Glomerular visceral epithelial cell (primary cell): ENCODE data around the gene PSMA1.
A peak's percentile ranks its signal among the peaks of the same experiment; 100 is the strongest.

Experiments used
- DNase-seq: peaks from one replicate; pipeline ENCODE4 v3.0.0-alpha.2; 2016; ENCODE audit errors: extremely low spot score

Gene PSMA1

DNA sequence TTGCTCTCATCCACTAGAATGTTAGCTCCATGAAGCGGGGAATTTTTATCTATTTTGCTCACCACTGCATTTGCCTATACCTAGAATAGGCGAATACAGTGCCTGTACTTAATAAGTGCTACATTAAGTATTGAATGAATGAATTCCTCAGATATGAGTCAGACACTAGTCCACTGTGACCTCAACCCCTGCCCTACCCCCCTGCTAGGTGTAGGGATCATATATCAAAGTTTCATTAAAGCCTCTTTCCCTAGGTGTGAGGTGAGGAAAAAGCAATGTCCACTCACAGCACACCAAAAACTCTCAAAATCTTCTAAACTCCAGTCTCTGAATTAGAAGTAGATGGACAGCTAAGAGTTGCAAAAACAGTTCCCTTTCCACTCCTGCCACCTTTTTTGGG is 9.8 kb upstream of the PSMA1 start:
- DNase-seq, result peak; percentile 31

DNA sequence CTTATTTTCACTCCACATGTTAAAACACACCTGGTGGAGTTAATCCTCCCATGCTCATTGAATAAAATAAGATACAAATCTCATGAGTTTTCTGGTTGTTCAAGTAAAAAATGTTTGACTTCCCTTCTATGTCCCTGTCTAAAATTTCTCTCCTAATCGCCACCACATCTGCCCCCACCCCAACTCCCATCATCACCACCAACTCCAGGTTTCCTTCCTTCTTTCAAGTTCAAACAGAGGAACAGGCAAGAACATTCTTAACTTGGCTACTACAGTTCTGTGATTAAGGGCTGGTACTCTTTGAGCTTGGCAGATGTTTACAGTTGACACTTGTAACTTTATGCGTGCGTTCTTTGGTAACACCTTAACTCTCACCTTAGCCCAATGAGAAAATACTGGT is 9.1 kb upstream of the PSMA1 start:
- DNase-seq, result no peak

DNA sequence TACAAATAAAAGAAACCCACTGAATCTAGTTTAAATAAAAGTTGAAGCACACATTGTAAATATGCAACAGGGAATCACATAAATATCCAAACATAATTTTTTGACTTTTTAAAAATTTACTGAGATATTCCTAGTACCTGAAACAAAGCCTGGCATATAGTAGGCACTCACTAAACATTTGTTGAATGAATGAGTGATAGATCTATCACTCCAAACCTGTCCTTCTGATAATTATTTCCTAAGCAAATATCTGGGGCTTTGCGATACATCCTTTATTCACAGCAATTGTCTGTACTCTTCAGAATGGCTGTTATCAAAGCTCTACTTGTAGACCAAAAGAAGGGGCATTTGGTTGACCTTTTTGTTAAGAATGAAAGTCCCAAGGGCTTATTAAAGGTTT is 2.6 kb upstream of the PSMA1 start:
- no peak for DNase-seq

DNA sequence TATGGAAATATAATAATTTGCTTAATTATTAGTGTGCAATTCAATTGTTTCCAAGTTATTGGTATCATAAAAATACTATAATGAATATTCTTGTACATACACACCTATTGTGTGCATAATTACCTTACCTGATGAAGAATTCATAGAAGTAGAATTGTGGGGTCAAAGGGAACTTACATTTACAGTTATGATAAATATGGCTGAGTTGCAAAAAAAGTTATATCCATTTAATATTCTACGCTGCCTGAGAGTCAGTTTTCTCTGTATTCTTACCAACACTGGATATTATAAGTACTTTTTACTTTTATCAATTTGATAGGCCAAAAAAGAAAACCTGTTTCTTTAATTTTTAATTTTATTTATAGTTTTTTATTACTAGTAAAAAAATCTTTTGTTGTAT is 2.1 kb upstream of the PSMA1 start:
- DNase-seq, result no peak

DNA sequence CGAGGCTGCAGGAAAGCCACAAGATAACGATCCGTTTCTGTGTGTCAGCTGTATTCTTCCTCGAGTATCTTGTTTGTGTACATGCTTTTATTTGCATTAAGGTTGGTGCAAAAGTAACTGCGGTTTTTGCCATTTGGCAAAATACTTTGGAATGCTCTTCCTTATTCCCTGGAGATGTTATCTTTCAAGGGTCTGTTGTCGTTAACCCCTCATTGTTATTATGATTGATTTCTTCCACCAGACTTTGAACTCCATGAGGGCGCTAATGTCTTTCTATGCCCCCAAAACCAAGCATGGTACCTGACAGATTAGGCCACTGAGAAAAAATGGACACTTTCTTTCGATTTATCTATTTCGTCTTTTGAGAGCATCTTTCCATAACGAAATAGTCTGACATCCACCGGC is 563 bp upstream of the PSMA1 start:
- DNase-seq, result no peak

DNA sequence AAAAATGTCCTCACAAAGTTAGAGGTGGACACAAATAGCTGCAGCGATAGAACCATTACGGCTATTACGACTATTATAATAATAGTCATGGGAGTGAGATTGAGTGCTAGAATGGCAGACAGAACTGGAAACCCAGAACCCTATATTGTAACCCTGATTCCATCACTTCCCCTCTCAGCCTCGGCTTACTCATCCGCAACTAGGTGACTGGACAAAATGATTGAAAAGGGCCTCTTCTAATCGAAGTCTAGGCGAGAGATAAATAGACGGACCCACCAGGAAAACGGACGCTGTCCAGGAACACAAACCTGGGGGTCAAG is 629 bp downstream of the PSMA1 start:
- DNase-seq, result no peak

DNA sequence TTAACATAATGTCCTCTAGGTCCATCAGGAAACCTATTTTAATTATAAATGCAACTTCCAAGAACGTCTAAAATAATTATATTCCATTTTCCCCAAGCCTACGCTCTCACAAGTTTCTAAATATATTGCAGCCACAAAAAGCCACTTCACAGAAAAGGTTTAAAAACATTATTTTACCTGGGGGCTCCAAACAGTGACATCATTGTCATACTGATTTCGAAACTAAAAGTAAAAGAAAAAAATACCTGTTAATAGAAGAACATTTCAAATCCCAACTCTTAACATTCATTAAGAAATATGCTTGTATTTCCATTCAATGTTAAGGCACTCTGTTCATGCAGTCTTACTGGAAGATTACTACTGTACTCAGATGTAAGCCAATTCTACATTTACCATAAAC is 1.4 kb downstream of the PSMA1 start:
- no peak for DNase-seq

DNA sequence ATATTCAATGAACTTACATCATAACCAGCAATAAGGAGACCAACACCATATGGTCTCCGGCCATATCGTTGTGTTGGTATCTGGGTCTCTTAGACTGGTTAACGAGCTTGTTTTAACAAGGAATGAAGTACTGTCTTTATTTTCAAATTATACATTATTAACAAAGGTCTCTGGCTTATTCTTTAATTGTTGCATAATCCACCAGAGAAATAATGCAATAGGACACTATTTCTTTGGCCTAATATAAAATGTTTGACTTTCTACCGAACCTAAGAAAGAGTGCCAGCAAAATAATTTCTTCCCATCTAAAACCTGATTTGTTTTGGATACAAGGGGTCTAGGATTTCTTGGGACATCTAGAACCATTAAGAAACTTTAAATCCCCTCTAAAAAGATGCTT is 6.4 kb downstream of the PSMA1 start:
- no peak for DNase-seq

DNA sequence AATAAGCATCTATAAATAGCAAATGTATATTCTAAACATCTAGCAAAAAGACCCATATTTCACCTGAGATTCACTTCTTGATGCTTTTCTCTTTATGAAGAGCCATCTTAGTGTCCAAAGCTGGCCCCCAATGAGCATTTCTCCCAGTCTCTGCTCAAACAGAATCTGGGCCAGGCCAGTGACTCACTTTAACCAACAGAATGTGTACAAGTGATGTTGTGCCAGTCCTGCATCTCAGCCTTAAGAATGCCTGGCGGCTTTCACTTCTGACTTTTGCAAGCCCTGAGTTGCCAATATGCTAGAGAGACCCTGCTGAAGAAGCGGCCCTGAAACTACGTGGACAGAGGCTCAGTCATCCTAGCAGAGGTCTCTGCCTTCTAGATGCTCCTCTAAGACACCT is 13.7 kb downstream of the PSMA1 start:
- DNase-seq, result no peak

DNA sequence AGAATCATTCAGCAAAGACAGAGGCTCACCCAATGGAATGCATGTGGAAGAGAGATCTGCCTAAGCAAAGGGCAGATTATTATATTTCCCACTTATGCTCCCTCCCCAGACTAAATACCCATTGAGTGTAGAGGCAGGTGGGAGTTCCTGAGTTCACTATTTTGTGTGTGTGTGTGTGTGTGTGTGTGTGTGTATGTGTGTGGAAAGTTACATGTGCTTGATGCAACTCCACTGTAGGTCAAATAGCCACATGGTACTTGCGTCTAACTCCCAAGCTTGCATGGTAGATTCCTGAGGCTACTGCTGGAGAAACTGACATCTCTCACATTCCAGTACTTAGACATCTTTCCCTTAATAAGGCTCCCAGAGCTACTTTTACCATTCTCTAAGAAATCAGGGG is 17.2 kb downstream of the PSMA1 start:
- no peak for DNase-seq

DNA sequence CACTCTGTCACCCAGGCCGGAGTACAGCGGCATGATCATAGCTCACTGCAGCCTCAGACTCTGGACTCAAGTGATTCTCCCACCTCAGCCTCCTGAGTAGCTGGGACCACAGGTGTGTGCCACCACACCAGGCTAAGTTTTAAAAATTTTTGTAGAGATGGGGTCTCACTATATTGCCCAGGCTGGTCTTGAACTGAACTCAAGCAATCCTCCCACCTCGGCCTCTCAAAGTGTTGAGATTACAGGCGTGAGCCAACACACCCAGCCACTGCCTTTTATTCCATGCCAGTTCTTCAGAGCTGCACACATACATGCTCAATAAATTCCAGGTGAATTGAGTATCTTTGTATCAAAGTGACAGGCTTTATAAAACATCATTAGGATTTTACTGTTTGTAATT is 18.1 kb downstream of the PSMA1 start:
- DNase-seq, result no peak

DNA sequence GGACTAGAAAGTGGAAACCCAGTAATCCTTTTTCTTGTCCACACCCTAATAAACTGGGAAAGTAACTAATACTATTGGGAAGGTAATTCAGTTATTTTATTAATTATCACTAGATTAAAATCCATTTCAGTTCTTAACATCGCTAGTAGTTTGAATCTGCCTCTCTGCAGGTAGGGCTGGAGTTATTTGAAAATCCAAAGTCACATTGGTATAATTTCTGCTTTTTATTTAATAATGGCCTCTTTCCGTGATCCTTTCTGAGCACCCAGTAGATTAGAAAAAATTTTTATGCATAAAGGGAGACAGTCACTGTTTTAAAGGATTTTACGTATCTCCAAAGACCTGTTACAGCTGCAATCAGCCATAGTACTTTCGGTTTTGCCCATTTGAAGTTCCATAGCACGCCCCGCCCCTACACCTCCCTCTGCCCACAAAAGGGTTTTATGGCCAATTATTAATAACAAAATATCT is 20.0 kb downstream of the PSMA1 start:
- peak; percentile 59 for DNase-seq

DNA sequence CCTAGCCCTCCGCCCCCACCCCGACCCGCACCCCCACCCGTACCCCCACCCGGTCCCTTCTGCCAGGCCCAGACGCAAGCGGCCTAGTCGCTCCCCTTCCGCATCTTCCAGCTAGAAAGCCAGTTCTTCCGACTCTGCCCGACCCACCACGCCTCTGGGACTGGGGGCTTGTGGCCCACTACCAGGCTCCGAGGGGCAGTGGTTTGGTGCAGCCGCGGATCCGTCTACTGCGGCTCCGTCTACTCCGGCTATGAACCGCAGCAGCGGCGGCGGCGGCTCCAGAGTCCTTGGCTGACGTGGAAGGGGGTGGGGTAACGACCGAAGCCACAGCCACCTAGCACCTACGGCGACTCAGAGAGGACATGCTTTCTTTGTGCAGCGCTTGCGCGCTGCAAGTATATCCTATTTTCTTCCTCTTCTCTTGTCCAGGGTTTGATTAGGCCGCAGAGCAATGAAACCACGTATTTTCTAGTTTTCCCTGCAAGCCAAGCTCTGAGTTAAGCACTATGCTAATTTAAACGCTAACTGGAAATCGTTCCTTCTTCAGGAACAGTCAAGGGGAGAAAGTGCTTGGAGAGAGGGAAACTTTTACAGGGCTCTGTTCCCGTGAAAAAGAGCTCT is 20.5 kb downstream of the PSMA1 start, which contains the start of gene COPB1:
COPB1 (minus strand) TSS at position 252 of the 621 bp plus-strand sequence. CDS start 883 bp downstream, outside the sequence.
- DNase-seq, result peak; percentile 90

DNA sequence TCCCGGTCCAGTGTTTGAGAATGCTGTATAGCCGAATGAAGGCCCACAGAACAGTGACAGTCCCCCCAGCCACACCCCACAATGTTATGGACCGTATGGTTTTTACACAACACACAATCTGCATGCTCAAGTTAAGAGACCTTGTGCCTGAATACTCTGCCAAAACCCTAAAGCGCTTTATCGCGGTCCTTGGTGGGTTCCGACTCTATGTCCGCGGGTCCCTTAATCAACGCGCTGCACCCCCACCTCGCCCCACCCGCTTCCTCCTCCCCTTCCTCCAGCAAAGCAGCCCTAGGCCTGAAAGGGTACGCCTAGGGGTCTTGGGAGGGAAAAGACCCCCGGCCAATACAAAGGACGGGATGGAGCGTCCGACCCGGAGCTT is 21.0 kb downstream of the PSMA1 start:
- DNase-seq, result peak; percentile 16

DNA sequence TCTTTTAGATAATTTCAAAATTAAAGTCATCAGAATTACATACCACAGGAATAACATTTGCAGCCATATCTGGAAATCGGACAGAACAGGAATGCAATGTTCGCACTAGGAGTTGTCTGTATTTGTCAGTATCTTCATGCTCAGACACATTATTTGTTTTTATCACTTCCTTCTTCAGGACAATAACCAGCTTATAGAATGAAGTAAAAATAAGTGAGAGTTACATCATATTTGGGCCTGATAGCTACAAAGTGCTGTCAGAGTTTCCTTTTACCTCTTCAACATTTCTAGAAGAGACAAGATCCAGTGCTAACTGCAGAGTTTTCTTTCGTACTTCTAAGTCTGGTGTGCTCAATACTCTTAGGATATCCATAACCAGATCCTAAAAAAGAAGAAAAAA is 39.5 kb downstream of the PSMA1 start:
- no peak for DNase-seq

DNA sequence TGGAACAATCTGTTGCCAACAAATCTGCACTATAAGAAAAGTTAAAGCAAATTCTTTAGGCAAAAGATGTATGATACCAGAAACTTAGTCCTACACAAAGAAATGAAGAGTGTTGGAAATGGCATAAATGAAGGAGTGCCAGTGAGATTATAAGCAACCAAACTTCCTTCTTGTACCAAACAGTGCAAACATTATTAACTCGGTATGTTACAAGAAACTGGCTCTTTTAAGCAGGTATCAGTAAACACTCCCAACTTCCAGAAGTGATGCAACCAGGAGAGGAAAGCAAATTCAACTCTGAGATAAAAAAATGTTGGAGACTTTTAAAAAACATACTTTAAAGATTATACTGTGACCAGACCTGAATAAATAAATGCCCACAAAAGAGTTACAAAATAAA is 49.1 kb downstream of the PSMA1 start:
- DNase-seq, result no peak

DNA sequence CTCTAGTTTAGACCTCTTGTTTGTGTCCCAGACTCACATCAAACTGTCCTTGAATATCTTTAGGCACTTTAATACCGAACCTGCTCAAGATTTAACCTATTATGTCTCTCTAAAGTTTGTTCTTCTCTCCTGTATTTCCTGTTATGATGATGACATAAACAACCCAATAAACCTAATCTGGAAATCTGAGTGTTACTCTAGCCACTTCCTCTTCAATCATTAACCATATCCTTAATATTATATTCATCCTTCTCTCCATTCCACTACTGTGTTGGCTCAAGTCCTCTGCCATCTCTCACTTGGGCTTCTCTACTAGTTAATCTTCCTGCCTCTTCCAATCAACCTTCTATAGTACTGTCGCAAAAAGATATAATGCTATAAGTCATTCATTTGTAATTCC is 56.6 kb downstream of the PSMA1 start:
- no peak for DNase-seq

DNA sequence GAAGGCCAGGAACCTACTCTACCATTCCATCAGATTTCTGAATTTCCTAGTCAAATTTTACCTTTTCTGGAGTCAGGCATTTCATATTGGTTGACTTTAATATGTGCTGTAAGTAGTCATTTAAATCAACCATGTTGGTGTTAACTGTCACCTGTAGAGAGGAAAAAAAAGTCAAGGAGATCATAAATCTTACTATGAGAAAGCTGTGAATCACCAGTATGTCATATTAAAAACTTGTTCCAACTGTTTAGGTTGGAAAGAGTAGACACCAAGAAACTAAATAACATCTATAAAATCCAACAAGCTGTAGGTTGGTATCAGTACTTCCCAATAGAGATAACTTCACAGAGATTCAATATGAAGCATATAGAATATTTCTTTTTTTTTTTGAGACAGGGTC is 60.0 kb downstream of the PSMA1 start:
- DNase-seq, result no peak

DNA sequence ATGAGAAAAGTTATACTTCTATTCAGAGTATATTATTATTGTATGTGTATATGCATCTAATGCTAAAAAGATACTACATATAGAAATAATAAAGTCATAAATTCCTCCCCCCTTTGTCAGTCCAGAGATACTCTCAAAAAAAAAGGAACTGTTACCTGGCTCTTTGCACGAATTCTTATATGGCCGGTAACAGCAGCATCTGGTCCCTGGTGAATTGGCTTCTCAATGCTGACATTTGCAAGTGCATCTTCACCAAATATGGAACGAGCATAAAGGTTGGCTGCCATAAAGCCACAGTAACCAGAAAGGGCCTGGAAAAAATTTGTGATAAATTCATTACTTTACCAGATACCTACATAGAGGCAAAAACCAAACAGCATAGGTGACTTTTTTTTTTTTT is 61.8 kb downstream of the PSMA1 start:
- no peak for DNase-seq

DNA sequence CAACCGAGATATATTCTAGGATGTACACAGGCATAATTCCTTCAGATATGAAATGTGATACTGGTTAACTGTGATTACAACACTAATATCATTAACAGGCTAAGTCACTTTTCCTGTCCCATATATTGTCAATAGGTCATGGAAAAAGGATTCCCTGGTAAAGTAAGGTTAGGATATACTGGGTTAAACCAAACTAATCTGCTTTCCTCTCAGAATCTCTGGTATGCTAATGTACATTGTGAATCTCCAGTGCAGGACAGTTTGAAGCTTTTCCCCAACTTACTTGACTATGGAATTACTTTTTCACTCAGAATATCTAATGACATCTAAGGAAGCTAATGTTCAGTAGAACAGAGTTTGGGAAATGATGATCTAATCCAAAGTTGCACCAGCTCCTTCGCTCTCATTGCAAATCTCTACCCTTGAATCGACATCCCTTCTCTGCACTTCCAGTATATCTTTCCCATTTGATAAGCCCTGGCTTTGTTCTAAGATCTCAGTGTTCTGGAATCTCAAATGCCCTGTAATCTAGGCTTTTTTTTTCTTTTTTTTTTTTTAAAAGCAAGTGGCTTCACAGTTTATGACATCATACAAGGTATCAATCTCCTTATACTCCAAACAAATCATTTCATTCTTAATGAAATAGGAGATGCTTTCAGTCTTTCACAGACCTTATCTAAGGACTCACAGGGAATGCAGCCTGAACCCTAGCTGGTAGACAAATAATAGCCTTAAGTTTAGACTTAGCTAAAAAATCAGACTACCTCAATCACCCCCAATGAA is 64.3 kb downstream of the PSMA1 start:
- DNase-seq, result no peak
